WTC11 (cell line): ENCODE results near the gene EDIL3. TPM values are rescaled to one million over a fixed set of nuclear protein-coding genes. Genes with fewer than 3 reads are reported as not detected.

Source experiments
- ATAC-seq: fragments of 200-7000 bp; cut with Tn5 transposase; 2 replicates; pipeline ENCODE4 v1.10.0; 2021; ENCODE audit warnings: mild to moderate bottlenecking, moderate library complexity
- CTCF ChIA-PET: fragments of 300-600 bp; sonication (Branson Sonifier 250); formaldehyde crosslinking; loops from one replicate; lab custom pipeline; 2021; ENCODE audit warnings: antibody characterized with exemption; lab: Charles Lee
- POLR2A ChIA-PET: fragments of 350-600 bp; sonication (Branson Sonifier 250); formaldehyde crosslinking; loops from one replicate; lab custom pipeline; 2021; ENCODE audit warnings: antibody characterized with exemption; lab: Charles Lee
- DNase-seq: peaks from one replicate; pipeline ENCODE4 v3.0.0; 2021; ENCODE audit warnings: low spot score
- H3K27ac Mint-ChIP-seq: 2 replicates; pipeline ENCODE4 v1.8.0; 2021; ENCODE audit warnings: mixed read lengths
- H3K27me3 Mint-ChIP-seq: 2 replicates; pipeline ENCODE4 v1.8.0; 2021; ENCODE audit warnings: low read depth, mild to moderate bottlenecking, moderate library complexity, mixed read lengths
- H3K36me3 Mint-ChIP-seq: 2 replicates; pipeline ENCODE4 v1.8.0; 2021; ENCODE audit warnings: mixed read lengths
- H3K4me1 Mint-ChIP-seq: 2 replicates; pipeline ENCODE4 v1.8.0; 2022; ENCODE audit warnings: mixed read lengths
- H3K4me3 Mint-ChIP-seq: 2 replicates; pipeline ENCODE4 v1.8.0; 2021; ENCODE audit warnings: mild to moderate bottlenecking, moderate library complexity, mixed read lengths
- H3K9me3 Mint-ChIP-seq: 2 replicates; pipeline ENCODE4 v1.8.0; 2021; ENCODE audit warnings: mixed read lengths
- ATF1 ChIP-seq: sonication (generic); formaldehyde crosslinking; IDR thresholded peaks from 2 replicates; pipeline ENCODE4 v1.8.1; 2023; ENCODE audit warnings: mild to moderate bottlenecking, moderate library complexity, missing genetic modification reagents
- EMX1 ChIP-seq: fragments of 250-450 bp; sonication (Bioruptor Pico); IDR thresholded peaks from 2 replicates; pipeline ENCODE4 v1.8.0; 2021; ENCODE audit warnings: mild to moderate bottlenecking
- FOXK1 ChIP-seq: sonication (generic); formaldehyde crosslinking; IDR thresholded peaks from 2 replicates; pipeline ENCODE4 v1.8.0; 2022; ENCODE audit warnings: mild to moderate bottlenecking, moderate library complexity, missing genetic modification reagents
- IRF2 ChIP-seq: sonication (generic); formaldehyde crosslinking; IDR thresholded peaks from 2 replicates; pipeline ENCODE4 v1.8.0; 2022; ENCODE audit warnings: low read depth, missing genetic modification reagents, borderline replicate concordance
- JAZF1 ChIP-seq: fragments of 250-450 bp; sonication (Bioruptor Pico); IDR thresholded peaks from 2 replicates; pipeline ENCODE4 v1.9.0; 2021; ENCODE audit warnings: moderate library complexity, mild to moderate bottlenecking, inconsistent platforms
- MXD4 ChIP-seq: fragments of 250-450 bp; sonication (Bioruptor Pico); IDR thresholded peaks from 2 replicates; pipeline ENCODE4 v1.8.0; 2021; ENCODE audit warnings: mild to moderate bottlenecking, moderate library complexity, borderline replicate concordance
- RELA ChIP-seq: sonication (generic); formaldehyde crosslinking; IDR thresholded peaks from 2 replicates; pipeline ENCODE4 v1.8.1; 2022; ENCODE audit warnings: missing genetic modification reagents, mild to moderate bottlenecking, borderline replicate concordance
- TEAD1 ChIP-seq: sonication (generic); formaldehyde crosslinking; IDR thresholded peaks from 2 replicates; pipeline ENCODE4 v1.8.0; 2022; ENCODE audit warnings: mild to moderate bottlenecking, missing genetic modification reagents
- ZNF232 ChIP-seq: sonication (generic); formaldehyde crosslinking; IDR thresholded peaks from 2 replicates; pipeline ENCODE4 v1.8.0; 2022; ENCODE audit warnings: mild to moderate bottlenecking, missing genetic modification reagents
- ZNF396 ChIP-seq: fragments of 250-450 bp; sonication (Bioruptor Pico); IDR thresholded peaks from 2 replicates; pipeline ENCODE4 v1.8.0; 2021; ENCODE audit warnings: mild to moderate bottlenecking, moderate library complexity, borderline replicate concordance
- ZNF416 ChIP-seq: fragments of 250-450 bp; sonication (Bioruptor Pico); IDR thresholded peaks from 2 replicates; pipeline ENCODE4 v1.9.0; 2021; ENCODE audit warnings: mild to moderate bottlenecking, inconsistent platforms
- ZNF671 ChIP-seq: fragments of 250-450 bp; sonication (Bioruptor Pico); IDR thresholded peaks from 2 replicates; pipeline ENCODE4 v1.8.0; 2021; ENCODE audit warnings: mild to moderate bottlenecking
- total RNA-seq: library from RNA; stranded (reverse); gene quantifications from 3 replicates; pipeline ENCODE4 v1.2.3, GENCODE V29; 2021
- TF ChIP-seq, protein P1 (sequence below): sonication (generic); formaldehyde crosslinking; IDR thresholded peaks from 2 replicates; pipeline ENCODE4 v1.8.0; 2022; ENCODE audit warnings: missing genetic modification reagents
- TF ChIP-seq, protein P2 (sequence below): sonication (generic); formaldehyde crosslinking; IDR thresholded peaks from 2 replicates; pipeline ENCODE4 v1.8.0; 2022; ENCODE audit warnings: mild to moderate bottlenecking, missing genetic modification reagents
- TF ChIP-seq, protein P3 (sequence below): fragments of 250-450 bp; sonication (Bioruptor Pico); IDR thresholded peaks from 2 replicates; pipeline ENCODE4 v1.9.0; 2021; ENCODE audit warnings: mild to moderate bottlenecking
- TF ChIP-seq, protein P4 (sequence below): fragments of 250-450 bp; sonication (Bioruptor Pico); IDR thresholded peaks from 2 replicates; pipeline ENCODE4 v1.9.0; 2021; ENCODE audit warnings: mild to moderate bottlenecking
- TF ChIP-seq, protein P5 (sequence below): fragments of 250-450 bp; sonication (Bioruptor Pico); IDR thresholded peaks from 2 replicates; pipeline ENCODE4 v1.8.0; 2021; ENCODE audit warnings: mild to moderate bottlenecking
- TF ChIP-seq, protein P6 (sequence below): sonication (generic); formaldehyde crosslinking; IDR thresholded peaks from 2 replicates; pipeline ENCODE4 v1.8.0; 2023; ENCODE audit warnings: missing genetic modification reagents
- TF ChIP-seq, protein P7 (sequence below): sonication (generic); formaldehyde crosslinking; IDR thresholded peaks from 2 replicates; pipeline ENCODE4 v1.8.1; 2022; ENCODE audit warnings: missing genetic modification reagents, borderline replicate concordance

EDIL3 gene
- total RNA-seq, 1 experiment from 2014 or later, result 48.3 TPM

DNA sequence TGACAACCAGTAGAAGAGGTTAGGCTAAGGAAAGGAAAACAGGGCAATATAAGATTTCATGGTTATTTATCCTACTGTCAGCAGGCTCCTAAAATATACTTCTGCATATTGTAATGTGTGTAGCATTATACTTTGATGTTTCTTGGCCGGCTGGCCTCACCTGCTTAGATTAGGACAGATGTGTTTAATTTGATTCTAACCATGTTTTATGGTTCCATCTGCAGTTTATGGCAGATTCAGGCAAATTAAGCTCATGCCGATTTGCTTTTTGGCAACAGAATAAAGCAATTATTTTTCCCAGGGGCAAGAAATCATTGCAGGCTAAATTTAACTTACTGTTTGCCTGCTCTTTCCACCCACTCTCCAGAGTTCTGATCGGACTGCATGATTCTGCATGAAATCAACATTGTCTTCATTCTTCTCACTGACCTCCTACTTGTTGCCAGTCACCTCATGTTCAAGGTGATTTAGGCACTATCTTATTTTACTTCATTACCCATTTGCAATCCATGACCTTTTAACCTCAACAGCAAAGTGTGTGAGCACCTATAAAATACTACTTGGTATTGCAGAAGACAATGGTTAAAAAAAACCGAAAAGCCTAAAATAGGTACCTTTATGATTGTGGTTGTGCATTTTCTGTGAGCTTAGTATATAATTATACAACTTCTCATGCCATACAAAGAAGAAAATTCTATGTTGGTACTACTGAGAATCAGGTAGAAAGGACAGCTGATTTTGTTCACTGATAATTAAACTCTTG lies 125.2 kb downstream of the EDIL3 start (continued):
- TF ChIP-seq, protein P1, sequence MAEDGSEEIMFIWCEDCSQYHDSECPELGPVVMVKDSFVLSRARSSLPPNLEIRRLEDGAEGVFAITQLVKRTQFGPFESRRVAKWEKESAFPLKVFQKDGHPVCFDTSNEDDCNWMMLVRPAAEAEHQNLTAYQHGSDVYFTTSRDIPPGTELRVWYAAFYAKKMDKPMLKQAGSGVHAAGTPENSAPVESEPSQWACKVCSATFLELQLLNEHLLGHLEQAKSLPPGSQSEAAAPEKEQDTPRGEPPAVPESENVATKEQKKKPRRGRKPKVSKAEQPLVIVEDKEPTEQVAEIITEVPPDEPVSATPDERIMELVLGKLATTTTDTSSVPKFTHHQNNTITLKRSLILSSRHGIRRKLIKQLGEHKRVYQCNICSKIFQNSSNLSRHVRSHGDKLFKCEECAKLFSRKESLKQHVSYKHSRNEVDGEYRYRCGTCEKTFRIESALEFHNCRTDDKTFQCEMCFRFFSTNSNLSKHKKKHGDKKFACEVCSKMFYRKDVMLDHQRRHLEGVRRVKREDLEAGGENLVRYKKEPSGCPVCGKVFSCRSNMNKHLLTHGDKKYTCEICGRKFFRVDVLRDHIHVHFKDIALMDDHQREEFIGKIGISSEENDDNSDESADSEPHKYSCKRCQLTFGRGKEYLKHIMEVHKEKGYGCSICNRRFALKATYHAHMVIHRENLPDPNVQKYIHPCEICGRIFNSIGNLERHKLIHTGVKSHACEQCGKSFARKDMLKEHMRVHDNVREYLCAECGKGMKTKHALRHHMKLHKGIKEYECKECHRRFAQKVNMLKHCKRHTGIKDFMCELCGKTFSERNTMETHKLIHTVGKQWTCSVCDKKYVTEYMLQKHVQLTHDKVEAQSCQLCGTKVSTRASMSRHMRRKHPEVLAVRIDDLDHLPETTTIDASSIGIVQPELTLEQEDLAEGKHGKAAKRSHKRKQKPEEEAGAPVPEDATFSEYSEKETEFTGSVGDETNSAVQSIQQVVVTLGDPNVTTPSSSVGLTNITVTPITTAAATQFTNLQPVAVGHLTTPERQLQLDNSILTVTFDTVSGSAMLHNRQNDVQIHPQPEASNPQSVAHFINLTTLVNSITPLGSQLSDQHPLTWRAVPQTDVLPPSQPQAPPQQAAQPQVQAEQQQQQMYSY (CRISPR knock-in tag), result no peak
- TF ChIP-seq, protein P2, sequence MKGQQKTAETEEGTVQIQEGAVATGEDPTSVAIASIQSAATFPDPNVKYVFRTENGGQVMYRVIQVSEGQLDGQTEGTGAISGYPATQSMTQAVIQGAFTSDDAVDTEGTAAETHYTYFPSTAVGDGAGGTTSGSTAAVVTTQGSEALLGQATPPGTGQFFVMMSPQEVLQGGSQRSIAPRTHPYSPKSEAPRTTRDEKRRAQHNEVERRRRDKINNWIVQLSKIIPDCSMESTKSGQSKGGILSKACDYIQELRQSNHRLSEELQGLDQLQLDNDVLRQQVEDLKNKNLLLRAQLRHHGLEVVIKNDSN (CRISPR knock-in tag), result no peak
- no peak for TF ChIP-seq ZNF396
- TF ChIP-seq, protein P3, sequence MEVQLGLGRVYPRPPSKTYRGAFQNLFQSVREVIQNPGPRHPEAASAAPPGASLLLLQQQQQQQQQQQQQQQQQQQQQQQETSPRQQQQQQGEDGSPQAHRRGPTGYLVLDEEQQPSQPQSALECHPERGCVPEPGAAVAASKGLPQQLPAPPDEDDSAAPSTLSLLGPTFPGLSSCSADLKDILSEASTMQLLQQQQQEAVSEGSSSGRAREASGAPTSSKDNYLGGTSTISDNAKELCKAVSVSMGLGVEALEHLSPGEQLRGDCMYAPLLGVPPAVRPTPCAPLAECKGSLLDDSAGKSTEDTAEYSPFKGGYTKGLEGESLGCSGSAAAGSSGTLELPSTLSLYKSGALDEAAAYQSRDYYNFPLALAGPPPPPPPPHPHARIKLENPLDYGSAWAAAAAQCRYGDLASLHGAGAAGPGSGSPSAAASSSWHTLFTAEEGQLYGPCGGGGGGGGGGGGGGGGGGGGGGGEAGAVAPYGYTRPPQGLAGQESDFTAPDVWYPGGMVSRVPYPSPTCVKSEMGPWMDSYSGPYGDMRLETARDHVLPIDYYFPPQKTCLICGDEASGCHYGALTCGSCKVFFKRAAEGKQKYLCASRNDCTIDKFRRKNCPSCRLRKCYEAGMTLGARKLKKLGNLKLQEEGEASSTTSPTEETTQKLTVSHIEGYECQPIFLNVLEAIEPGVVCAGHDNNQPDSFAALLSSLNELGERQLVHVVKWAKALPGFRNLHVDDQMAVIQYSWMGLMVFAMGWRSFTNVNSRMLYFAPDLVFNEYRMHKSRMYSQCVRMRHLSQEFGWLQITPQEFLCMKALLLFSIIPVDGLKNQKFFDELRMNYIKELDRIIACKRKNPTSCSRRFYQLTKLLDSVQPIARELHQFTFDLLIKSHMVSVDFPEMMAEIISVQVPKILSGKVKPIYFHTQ, result no peak
- TF ChIP-seq, all 79 proteins: peak for 0

DNA sequence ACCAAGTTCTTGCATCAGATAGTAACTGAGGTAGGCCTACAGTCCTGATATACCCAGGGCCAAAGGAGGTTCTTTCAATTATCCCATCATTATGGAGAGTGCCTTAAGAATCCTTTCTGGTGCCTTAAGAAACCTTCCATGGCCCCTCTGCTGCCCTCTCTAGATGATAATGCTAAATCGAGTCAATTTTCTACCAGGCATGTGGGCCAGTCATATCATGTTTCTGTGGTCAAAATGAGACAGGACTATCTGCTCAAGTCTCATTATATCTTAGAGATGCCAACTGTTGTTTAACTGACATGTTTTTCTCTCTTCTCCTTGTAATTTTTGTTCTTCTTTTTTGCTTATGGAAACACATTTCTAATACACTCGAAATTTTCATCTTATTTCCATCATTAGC lies 127.6 kb downstream of the EDIL3 start:
- no peaks in the 10 kb centered on the region for H3K9me3 Mint-ChIP-seq
- ATAC-seq (no peak), DNase-seq (no peak)
- H3K4me1 Mint-ChIP-seq, result peaks cover 24% of the 10 kb centered on the region
- H3K4me3 Mint-ChIP-seq, result no peak overlapping the region
- CTCF ChIA-PET, result no interaction called here
- POLR2A ChIA-PET, result no interaction called here
- H3K36me3 Mint-ChIP-seq, result no peaks in the 10 kb centered on the region
- no peak overlapping the region for H3K27ac Mint-ChIP-seq
- no peaks in the 10 kb centered on the region for H3K27me3 Mint-ChIP-seq
- no peak for TF ChIP-seq ATF1 (CRISPR knock-in tag)
- no peak for TF ChIP-seq FOXK1 (CRISPR knock-in tag)
- TF ChIP-seq MXD4, result no peak
- TF ChIP-seq, protein P4, sequence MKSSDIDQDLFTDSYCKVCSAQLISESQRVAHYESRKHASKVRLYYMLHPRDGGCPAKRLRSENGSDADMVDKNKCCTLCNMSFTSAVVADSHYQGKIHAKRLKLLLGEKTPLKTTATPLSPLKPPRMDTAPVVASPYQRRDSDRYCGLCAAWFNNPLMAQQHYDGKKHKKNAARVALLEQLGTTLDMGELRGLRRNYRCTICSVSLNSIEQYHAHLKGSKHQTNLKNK (CRISPR knock-in tag), result no peak
- no peak for TF ChIP-seq TEAD1
- TF ChIP-seq, protein P5, sequence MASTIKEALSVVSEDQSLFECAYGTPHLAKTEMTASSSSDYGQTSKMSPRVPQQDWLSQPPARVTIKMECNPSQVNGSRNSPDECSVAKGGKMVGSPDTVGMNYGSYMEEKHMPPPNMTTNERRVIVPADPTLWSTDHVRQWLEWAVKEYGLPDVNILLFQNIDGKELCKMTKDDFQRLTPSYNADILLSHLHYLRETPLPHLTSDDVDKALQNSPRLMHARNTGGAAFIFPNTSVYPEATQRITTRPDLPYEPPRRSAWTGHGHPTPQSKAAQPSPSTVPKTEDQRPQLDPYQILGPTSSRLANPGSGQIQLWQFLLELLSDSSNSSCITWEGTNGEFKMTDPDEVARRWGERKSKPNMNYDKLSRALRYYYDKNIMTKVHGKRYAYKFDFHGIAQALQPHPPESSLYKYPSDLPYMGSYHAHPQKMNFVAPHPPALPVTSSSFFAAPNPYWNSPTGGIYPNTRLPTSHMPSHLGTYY (CRISPR knock-in tag), result no peak
- TF ChIP-seq ZNF232 (CRISPR knock-in tag), result no peak
- TF ChIP-seq EMX1, result no peak
- TF ChIP-seq IRF2 (CRISPR knock-in tag), result no peak
- no peak for TF ChIP-seq RELA (CRISPR knock-in tag)
- TF ChIP-seq ZNF671 (CRISPR knock-in tag), result no peak
- TF ChIP-seq, protein P6, sequence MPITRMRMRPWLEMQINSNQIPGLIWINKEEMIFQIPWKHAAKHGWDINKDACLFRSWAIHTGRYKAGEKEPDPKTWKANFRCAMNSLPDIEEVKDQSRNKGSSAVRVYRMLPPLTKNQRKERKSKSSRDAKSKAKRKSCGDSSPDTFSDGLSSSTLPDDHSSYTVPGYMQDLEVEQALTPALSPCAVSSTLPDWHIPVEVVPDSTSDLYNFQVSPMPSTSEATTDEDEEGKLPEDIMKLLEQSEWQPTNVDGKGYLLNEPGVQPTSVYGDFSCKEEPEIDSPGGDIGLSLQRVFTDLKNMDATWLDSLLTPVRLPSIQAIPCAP (CRISPR knock-in tag), result no peak
- TF ChIP-seq, protein P2 (CRISPR knock-in tag), result no peak
- no peak for TF ChIP-seq ZNF416
- no peak for TF ChIP-seq JAZF1 (CRISPR knock-in tag)
- TF ChIP-seq, protein P7, sequence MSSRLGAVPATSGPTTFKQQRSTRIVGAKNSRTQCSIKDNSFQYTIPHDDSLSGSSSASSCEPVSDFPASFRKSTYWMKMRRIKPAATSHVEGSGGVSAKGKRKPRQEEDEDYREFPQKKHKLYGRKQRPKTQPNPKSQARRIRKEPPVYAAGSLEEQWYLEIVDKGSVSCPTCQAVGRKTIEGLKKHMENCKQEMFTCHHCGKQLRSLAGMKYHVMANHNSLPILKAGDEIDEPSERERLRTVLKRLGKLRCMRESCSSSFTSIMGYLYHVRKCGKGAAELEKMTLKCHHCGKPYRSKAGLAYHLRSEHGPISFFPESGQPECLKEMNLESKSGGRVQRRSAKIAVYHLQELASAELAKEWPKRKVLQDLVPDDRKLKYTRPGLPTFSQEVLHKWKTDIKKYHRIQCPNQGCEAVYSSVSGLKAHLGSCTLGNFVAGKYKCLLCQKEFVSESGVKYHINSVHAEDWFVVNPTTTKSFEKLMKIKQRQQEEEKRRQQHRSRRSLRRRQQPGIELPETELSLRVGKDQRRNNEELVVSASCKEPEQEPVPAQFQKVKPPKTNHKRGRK (CRISPR knock-in tag), result no peak
- TF ChIP-seq, protein P1 (CRISPR knock-in tag), result no peak
